NCI-H526 (cell line): ENCODE measurements around the gene ERBB4.

ENCODE experiments used
- DNase-seq, 2 experiments: peaks; one replicate each; lab custom pipeline; 2025; lab: John Stamatoyannopoulos, UW

Gene ERBB4

DNA sequence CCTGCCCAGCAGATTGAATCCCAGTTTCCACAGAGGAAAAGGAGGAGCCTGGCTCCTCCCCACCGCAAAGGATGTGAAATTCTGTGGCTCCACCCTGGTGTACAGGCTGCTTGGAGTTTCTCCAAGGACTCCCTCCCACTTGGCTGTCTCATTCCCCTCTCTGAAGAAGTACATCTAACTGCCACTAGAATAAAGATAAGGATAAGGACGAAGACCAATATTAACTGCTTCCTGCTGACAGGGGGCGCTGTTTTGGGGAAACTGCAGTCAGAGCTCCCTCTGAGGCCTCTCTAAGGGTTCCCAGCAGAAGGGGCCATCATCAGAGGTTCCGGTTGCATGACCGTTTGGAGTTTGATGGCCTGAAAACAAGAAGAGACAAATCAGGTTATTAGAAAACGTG lies 1191.3 kb downstream of the ERBB4 start:
- DNase-seq: no peak

DNA sequence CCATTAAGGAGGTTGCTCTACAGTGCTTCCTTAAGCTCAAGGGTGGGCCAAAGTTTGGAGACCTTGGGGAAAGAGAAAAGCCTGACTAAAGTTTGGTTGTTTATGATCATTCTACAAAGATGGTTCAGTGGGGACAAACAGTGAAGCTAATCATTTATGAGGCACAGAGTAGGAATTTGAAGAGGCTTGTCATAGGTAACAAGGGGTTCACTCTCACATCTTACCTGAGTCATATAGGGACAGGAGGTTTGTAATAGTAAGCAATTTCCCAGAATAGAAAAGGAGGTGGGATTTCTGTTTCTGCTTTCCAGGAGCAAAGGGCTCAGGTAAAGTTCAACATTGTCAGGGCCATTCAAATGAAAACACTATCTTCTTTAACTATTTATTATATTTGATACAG lies 1194.3 kb downstream of the ERBB4 start:
- no peak for DNase-seq

DNA sequence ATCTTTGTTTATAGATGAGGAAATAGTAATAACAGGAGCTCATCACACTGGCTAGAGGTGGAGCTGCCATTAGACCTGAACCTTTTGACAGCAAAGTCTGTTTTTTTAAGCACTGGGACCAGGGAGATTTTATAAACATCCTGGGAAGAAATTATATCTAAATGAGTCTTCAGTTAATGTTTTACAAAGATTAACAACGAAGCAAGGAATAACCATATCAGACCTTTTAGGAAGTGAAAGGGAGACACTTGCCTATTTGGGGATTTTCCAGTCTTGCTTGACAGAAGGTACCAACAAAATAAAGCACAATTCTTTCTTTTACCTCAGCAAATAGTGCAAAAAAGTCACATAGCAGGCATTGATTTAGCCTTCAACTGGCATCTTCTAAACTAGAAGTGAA lies 1205.2 kb downstream of the ERBB4 start:
- no peak for DNase-seq

DNA sequence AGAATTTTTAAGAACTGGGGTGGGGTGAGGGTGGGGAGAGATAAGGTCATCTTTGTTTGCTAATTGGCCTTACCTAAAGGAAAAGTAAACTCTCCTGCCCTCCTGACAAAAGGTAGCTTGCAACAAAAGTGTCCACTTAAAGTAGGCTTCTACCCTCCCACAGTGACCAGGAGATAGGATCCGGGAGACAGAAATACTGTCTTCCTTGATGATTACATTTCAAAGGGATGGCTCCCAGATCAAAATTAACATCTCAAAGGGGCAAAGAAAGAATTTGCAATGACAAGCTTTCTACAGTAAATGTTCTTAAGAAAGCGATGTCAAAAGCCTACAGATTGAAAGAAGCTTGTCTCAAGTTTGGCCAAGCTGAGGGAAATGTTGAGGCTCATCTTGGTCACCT lies 1206.9 kb downstream of the ERBB4 start:
- no peak for DNase-seq

DNA sequence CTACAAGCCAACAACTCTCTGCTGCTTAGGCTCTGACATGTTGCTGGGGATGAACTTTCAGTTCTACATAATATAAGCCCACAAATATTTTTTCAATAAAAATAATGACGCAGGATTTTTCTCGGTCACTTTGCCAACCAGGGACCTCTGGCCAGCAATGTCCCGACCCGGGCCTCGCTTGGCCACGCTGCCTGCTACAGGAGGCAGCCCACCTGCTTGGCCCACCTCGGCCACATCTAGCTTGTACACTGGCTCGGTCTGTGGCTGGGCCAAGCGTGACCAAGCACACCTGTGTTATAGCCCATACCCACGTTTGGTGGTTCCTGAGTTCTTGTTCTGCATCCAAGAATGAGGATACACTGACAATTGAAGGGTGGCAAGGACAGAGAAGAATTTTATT lies 1208.7 kb downstream of the ERBB4 start:
- DNase-seq: no peak

DNA sequence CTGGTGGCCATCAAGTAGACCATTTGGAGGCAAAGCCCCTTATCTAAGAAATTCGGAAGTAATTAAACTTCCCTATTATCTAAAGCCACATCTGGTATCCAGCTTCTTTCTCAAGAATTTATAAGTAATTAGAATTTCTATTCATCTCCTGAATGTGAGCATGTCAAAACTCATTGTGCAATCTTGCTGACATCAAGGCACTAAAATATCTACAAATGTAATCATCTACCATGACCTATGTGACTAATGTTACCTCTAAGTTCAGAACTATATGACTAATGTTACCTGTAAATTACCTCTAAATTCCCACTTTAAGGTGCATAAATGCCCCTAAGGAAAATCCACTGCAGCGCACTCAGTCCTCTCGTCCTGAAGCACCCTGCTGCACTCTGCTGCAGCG lies 1209.2 kb downstream of the ERBB4 start:
- DNase-seq: no peak

DNA sequence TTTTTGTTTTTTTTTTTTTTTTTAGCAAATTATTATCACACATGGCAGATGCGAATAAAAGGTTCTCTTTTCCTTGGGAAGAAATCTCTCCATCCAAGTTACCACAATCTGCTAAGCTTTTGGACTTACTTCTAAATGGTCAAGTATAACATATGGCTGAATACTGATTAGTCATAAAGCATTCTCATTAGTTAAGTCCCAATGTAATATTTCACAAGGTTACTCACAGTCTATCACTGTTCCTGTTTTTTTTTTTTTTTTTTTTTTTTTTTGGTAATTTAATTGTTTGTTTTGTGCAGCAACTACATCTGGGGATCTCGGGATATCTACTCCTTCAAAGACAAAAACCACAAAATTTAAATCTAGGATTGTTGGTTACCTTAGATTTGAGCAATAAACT lies 1210.5 kb downstream of the ERBB4 start:
- no peak for DNase-seq
